Measurements from ENCODE around the gene KRI1.

KRI1 gene

GRCh38 chr19:10517760-10518443, 47.9 kb downstream of the KRI1 start:
- DNase-seq, result no peak

GRCh38 chr19:10517361-10517759, 48.5 kb downstream of the KRI1 start, which contains the start of gene S1PR5:
Gene S1PR5 (minus strand): TSS chr19:10517447. CDS start chr19:10515011, 2,436 bp downstream.
- no peak for DNase-seq

GRCh38 chr19:10516671-10517286, 49.0 kb downstream of the KRI1 start:
- DNase-seq, result no peak

DNA sequence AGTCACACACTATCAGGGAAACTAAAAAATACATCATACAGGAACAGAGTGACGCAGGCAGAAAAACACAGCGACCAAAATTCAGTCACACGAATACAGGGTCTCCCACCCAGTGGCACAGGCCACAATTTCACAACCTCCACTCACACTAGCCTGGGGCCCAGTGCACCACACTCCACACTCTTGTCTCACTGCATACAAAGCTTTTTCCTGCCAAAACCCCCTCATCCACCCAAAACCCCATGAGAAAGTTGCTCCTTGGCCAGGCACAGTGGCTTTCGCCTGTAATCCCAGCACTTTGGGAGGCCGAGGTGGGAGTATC, 49.8 kb downstream of the KRI1 start:
- no peak for DNase-seq

DNA sequence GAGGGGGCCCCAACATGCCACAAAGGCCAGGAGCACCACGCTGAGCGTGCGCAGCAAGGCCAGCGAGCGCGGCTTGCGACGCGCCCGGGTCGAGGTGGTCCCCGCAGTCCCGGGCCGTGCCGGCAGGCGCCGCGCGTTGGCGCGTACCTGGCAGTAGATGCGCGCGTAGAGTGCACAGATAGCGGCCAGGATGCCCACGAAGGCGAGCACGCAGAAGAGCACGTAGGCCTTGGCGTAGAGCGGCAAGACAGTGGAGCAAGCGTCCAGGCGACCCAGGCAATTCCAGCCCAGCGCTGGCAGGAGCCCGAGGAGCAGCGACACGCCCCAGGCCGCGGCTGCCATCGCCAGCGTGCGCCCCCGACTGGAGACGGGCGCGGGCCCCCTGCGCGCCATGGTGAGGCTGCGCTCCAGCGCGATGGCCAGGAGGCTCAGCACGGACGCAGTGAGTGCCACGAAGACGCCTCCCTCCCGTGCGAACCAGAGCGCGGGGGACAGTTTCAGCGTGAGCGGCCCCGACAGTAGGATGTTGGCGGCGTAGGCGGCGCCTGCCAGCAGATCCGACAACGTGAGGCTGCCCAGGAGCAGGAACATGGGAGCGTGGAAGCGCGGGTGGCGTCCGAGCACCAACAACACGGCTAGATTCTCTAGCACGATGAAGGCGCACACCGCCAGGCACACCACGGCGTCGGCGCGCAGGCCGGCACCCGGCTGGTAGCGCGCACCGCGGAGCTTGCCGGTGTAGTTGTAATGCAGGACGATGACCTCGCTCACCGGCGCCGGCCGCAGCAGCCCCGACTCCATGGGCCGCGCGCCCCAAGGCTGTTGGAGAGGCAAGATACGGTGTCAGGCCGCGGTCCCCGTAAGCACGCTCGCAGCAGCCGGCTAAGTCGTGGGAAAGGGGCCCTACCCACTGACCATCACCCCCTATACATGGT, 51.3 kb downstream of the KRI1 start:
- no peak for DNase-seq

DNA sequence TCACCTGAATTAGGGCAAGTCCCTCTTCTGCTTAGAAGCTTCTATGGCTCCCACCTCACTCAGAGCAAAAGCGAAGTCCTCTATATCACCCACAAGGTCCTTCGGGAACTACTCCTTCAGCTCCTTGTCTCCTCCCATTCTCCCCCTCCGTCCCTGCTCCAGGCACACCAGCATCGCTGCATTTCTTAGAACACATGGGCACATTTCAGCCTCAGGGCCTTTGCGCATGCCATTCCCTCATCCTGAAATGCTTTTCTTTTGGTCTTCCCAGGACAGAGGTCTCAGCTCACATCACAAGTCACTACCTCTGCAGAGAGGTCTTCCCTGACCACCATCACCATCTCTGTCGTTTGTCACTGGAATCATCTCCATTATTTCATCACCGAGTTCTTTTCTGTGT, 52.6 kb downstream of the KRI1 start:
- DNase-seq, result no peak

- peak; percentile 47 for DNase-seq
Measured at GRCh38 chr19:10510301-10510802, 55.5 kb downstream of the KRI1 start.

DNA sequence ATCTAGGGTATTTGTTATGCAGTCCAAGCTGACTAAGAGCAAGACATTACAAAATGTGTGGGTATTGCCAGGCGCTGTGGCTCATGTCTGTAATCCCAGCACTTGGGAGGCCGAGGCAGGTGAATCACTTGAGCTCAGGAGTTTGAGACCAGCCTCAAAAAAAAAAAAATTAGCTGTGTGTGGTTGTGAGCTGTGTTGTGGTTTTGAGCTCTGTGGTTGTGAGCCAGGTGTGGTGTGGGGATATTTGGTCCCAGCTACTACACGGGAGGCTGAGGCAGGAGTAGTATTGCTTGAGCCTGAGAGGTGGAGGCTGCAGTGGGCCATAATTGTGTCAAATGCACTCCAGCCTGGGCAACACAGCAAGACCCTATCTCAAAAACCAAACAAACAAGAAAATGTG, 57.1 kb downstream of the KRI1 start:
- DNase-seq, result no peak

GRCh38 chr19:10508036-10508435, 57.8 kb downstream of the KRI1 start:
- DNase-seq, result no peak

DNA sequence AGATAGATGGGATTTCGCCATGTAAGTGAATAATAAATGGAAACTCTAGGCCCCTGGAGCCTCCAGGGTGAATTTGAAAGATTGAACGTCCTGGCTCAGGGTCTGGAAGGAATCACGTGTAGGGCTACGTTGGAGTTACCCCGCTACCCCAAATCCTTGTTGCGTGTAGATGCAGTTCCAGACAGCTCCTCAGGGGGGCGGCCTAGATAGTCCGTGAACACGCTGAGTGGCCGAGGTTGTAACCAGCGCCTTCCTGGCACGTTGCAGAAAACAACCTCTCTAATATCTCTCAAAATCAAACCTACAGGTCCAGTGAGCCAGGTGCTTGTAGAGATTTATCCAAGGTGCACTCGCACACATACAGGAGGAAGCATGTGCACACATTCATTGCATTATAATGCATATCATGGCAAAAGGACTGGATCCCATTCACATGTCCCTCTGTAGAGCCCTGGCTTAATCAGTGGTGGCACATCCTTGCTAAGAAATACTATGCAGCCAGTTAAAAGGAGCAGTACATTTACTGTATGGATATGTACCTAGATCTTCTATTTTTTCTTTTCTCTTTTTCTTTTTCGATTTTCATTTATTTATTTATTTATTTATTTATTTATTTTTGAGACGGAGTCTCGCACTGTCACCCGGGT, 60.1 kb downstream of the KRI1 start:
- DNase-seq, result peak; percentile 73
